Measurements from ENCODE around the gene MYO6. TPM values are rescaled to one million over a fixed set of nuclear protein-coding genes. Genes with fewer than 3 reads are reported as not detected.
"Not testable (repeated sequence)": the region's sequence is repeated elsewhere in the genome, so short reads cannot be mapped to it uniquely, and the experiment has no call there.

Gene MYO6
- 6.4 TPM for polyA plus RNA-seq (ENCODE audit: insufficient read length)

- DNase-seq, result peak; percentile 83
These were observed at the start of gene MYO6 for GRCh38 chr6:75748743-75749538. TSS of gene MYO6 (plus strand) at chr6:75749239. CDS start at chr6:75817548, 68,309 bp downstream.

DNA sequence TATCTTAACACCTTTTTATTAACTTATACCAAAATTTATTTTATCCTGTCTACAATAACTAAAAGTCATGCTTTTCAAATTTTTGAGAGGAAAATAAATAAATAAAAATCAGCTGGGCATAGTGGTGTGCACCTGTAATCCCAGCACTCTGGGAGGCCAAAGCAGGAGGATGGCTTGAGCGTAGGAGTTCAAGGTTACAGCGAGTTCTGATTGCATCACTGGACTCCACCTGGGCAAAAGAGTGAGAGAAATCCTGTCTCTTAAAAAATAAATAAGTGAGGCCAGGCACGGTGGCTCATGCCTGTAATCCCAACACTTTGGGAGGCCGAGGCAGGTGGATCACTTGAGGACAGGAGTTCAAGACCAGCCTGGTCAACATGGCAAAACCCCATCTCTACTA, 40.7 kb upstream of the MYO6 start:
- not testable (repeated sequence) for DNase-seq

DNA sequence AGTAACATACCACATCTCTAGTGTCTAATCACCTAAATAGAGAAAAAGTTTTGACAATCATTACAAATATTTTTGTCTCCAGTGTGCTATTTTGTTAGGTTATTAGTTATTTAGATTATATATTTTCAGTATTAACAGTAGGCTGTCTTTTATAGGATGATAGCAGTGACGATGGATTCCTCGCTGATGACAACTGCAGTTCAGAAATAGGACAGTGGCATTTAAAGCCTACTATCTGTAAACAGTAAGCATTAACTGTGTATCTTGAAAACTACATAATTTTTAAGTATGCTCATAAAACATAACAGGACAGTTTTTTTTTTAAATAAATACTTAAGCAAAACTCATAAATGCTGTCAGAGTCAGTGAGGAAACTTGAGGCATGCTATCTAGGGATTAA, 37.9 kb upstream of the MYO6 start:
- DNase-seq, result no peak

GRCh38 chr6:75719133-75719532, 29.9 kb upstream of the MYO6 start:
- no peak for DNase-seq

- DNase-seq, result no peak
These were observed 25.7 kb upstream of the MYO6 start for GRCh38 chr6:75723382-75723781.

GRCh38 chr6:75727206-75727605, 21.8 kb upstream of the MYO6 start:
- no peak for DNase-seq

GRCh38 chr6:75731029-75731428, 18.0 kb upstream of the MYO6 start:
- DNase-seq, result not testable (repeated sequence)

GRCh38 chr6:75735491-75736186, 13.4 kb upstream of the MYO6 start:
- DNase-seq, result no peak

GRCh38 chr6:75743971-75744370, 5.1 kb upstream of the MYO6 start:
- DNase-seq, result no peak

DNA sequence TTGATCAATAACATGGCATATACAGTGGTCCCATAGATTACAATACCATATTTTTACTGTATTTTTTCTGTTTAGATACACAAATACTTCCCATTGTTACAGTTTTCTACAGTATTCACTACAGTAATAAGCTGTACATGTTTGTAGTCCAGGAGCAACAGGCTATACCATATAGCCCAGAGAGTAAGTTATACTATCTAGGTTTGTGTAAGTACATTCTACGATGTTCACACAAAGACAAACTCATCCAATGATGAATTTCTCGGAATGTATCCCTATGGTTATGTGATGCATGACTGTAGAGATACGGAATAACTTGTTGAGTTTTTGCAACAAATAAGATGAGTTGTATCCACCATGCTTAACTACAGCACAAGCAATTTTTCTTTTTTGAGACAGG, 3.6 kb upstream of the MYO6 start:
- DNase-seq, result no peak

GRCh38 chr6:75746221-75746620, 2.8 kb upstream of the MYO6 start:
- no peak for DNase-seq

- DNase-seq, result no peak
These were observed 1.7 kb upstream of the MYO6 start for GRCh38 chr6:75747152-75747992.

DNA sequence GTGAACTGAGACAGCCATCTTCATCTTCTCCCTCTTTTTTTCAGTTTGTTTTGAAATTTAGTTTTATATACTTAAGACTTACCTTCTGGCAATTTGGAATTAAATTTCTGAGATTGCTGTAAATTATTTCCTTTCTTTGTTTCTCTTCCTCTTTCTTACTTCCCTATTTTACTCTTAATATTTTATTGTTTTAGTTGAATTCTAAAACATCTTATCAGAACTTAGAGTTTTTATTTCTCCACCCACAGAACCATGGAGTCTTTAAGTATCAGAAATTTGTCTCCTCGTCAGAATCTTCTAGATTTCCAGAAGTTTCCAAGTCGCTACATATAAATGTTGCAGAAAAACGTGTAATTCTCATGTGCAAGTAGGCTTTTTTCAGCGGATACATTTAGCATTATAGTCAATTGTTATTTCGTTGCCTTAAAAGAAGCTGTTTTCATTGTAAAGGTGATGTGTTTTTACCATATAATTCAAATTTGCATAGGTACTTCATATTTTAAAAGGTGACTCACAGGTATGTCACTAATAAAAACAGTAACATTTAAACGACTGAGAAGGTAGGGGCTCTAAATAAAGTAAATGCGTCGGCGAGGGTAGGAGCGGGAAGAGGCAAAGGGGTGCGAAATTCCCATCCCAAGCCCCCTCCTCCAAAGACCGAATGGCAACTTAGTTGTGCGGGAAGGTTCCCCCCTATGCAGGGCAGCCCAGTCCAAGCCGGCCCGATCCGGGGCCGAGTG, 866 bp upstream of the MYO6 start:
- DNase-seq, result no peak

- no peak for DNase-seq
These were observed 2.4 kb downstream of the MYO6 start for GRCh38 chr6:75751443-75751842.

GRCh38 chr6:75752365-75752764, 3.3 kb downstream of the MYO6 start:
- DNase-seq, result no peak

DNA sequence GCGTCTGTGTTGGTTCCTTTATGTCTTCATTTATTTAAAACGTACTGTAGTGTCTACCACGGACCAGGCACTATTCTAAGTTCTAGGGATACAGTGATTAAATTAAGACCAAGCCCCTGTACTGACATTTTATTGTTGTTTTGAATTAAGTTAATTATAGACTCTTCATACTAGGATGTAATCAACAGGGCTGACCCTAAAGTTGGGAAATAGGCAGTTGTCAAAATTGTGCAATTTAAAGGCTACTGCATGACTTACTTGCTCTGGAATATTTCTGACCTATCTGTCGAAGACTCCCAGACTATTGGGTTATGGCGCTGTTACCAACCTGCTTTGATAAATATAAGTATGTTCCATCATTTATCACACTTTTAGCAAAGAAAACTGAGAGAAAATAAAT, 6.7 kb downstream of the MYO6 start:
- no peak for DNase-seq

DNA sequence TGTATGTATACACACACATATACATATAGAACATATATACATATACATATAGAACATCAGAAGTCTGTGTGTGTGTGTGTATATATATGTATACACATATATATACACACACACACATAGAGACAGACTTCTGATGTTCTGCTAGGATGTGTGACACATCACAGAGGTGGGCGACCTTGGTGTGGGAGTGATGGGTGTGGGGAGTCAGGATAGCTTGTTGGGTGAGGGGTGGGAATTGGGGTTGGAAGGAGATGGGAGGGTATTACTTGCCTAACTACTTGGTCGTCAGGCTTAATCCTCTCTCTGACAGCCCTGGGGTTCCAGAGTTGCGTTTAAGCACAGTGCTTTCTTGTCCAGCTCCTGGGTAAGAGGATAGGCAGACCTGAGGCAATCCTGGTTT, 8.3 kb downstream of the MYO6 start:
- DNase-seq, result no peak

DNA sequence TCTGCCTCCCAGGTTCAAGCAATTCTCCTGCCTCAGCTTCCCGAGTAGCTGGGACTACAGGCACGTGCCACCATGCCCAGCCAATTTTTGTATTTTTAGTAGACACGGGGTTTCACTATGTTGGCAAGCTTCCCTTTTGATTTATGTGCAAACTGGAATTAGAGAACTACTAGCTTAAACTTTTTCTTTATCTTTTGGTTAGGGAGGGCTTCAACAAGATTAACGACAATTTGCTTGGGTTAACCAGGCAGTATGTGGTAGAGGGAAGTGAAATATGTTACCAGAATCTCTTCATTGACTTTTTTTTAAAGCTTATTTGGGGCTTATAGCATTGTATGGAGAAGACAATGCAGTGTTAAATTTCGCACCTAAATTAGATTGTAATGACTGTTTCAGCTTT, 9.0 kb downstream of the MYO6 start:
- DNase-seq, result no peak

- DNase-seq, result no peak
These were observed 10.2 kb downstream of the MYO6 start for GRCh38 chr6:75759207-75759606.

- no peak for DNase-seq
These were observed 11.3 kb downstream of the MYO6 start for GRCh38 chr6:75760320-75760719.

DNA sequence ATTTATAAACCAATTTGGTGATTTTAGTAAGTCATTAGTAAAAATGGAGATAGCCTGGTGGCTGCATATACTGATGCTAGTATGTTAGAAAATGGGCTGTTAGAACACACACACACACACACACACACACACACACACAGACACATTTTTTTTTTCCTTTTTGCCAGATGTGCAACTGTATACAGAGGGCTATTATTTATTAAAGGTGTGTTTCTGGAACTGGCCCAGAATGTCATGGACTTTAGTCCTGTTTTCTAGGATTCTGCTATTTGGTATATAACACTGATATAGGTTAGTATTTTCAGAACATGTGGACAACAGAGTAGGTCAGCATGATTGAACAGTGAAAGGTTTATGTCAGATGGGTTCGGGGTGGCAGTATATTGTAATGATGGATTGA, 12.4 kb downstream of the MYO6 start:
- DNase-seq, result no peak

- no peak for DNase-seq
These were observed 13.0 kb downstream of the MYO6 start for GRCh38 chr6:75762063-75762462.

DNA sequence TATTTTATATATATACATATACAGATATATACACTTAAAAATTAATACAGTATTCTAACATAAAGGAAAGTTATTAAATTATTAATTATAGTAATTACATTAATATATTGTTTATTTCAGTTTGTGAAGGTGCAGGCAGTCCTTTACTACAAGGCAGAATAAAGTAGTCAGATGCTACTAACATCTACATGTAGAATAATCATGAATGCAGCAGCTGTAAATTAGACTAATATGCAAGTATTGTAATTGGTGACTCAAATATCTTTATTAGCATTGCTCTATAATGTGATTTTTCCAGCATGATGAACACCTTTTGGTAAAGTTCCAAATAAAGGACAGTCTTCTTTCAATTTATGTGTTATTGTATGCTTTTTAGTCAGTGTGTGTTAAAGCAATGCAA, 17.3 kb downstream of the MYO6 start:
- DNase-seq, result no peak
